A549 (cell line): Measurements from ENCODE around the gene ATG2A.

ENCODE experiments used
- CTCF ChIP-seq: fragments of >200 bp; sonication (Bioruptor Twin); formaldehyde crosslinking; IDR thresholded peaks from 3 replicates; pipeline ENCODE4 v1.5.1; 2016
- MYC ChIP-seq: IDR thresholded peaks from 2 replicates; pipeline ENCODE4 v1.6.1; 2012; ENCODE audit warnings: mild to moderate bottlenecking, inconsistent platforms, low read length, improper control_type of control experiment, borderline replicate concordance
- POLR2A ChIP-seq: IDR thresholded peaks from 2 replicates; pipeline ENCODE4 v1.6.1; 2012; ENCODE audit warnings: mild to moderate bottlenecking, low read length
- RAD21 ChIP-seq, 2 experiments: fragments of >200 bp in 1 of 2; sonication (Bioruptor Twin) in 1 of 2; formaldehyde crosslinking in 1 of 2; IDR thresholded peaks in 1 of 2; conservative IDR thresholded peaks in 1 of 2; 2 replicates in 1 of 2; 3 replicates in 1 of 2; pipeline ENCODE4 v1.6.1; 2012 to 2018; ENCODE audit warnings: inconsistent platforms in 1 of 2
- RNF2 ChIP-seq: fragments of 200-600 bp; sonication (generic); IDR thresholded peaks from 2 replicates; pipeline ENCODE4 v1.6.1; 2016; ENCODE audit warnings: low read depth, mild to moderate bottlenecking, antibody characterized with exemption, moderate library complexity, borderline replicate concordance
- SREBF2 ChIP-seq: fragments of 450-650 bp; IDR thresholded peaks from 2 replicates; pipeline ENCODE4 v1.6.1; 2014; ENCODE audit warnings: mild to moderate bottlenecking, moderate library complexity
- ZFP36 ChIP-seq: fragments of 450-650 bp; IDR thresholded peaks from 2 replicates; pipeline ENCODE4 v1.6.1; 2014; ENCODE audit warnings: borderline replicate concordance; ENCODE audit not compliant: partially characterized antibody

DNA sequence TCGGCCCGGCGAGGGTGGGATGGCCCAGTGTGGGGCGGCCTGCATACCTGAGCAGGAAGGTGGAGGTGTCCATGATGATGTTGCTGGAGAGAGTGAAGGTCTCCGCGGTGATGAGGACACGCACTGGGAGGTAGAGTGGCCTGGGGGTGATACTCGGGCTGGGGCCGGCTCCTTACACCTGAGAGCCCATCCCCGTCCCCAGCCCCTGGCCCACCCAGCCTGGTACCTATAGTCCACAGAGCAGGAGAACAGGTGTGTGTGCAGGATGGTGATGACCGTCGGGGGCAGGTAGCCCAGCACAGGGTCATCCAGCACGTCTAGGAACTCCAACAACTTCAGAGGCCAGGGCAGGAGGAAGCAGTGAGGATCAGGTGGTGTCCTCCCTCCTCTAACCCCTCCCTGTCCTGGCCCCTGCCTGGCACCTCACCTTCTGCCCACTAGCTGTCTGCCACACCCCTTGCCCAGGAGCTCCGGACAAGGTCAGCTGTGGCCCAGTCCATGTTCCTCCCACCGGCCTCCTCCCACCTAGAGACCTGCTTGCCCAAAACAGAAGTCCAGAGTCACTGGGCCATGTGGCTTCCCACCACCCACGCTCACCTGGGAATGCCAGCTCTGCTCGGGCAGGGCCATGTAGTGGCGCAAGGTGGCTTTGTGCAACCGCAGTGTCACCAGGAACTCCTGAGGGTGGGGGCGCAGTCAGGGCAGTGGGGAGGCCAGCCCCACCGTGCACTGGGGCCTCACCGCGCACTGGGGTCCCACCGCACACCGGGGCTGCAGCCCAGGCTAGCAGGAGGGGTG is 11.3 kb downstream of the ATG2A start:
- TF ChIP-seq RAD21 (conservative IDR thresholded peaks at IDR 0.05 in 1 of 2, IDR thresholded peaks at IDR 0.05 in 1 of 2) = no peak
- TF ChIP-seq MYC = no peak
- no peak for TF ChIP-seq CTCF
- TF ChIP-seq ZFP36 = no peak
- TF ChIP-seq RNF2 = no peak
- no peak for TF ChIP-seq SREBF2
- no peak for TF ChIP-seq POLR2A
